GM19023 (cell line): ENCODE data around the gene MINDY4.

ENCODE experiments used
- ATAC-seq: cut with Tn5 transposase; IDR thresholded peaks from one replicate; pipeline ENCODE4 v1.9.1; 2021; ENCODE audit warnings: mild to moderate bottlenecking, moderate library complexity; ENCODE audit not compliant: unreplicated experiment

Gene MINDY4

GRCh38 chr7:30897770-30898169 lies 126.6 kb downstream of the MINDY4 start:
- ATAC-seq: no peak

GRCh38 chr7:30898411-30898810 lies 127.2 kb downstream of the MINDY4 start:
- no peak for ATAC-seq

DNA sequence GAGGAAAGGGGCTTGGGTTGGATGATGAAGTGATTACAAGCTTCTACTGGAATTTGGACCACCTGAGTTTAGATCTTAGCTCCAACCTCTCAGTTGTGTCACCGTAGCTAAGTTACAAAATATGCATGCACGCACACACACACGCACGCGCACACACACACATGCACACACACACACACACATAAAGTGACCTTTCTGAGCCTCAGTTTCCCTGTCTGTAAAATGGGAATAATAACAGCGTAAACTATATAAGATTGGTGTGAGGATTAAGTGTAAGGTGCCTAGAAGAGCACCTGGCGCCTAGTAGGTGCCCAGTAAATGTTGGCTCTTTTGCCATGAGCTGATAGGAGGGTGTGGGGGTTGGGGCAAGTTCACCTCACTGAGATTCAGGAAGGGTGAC lies 127.8 kb downstream of the MINDY4 start:
- ATAC-seq: no peak

DNA sequence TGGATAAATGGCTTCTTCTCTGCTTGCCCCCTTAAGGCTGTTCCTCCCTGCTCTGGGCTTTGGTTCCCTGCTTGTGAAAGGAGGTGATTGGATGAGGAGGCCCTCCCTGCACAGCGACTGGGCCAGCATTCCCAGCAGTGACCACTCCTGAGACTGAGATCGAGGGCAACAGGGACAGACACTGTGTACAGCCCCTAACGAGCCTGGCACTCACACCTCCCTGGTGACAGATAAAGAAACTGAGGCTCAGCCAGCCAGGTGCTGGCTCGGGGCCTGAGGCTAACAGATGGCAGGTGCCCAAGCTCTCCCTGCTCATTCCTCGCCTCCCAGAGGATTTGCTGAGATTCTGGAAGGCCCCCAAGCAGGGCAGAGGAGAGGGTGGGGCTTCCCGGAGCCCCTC lies 128.4 kb downstream of the MINDY4 start:
- no peak for ATAC-seq

GRCh38 chr7:30900053-30900452 lies 128.8 kb downstream of the MINDY4 start:
- ATAC-seq: no peak

GRCh38 chr7:30900803-30901362 lies 129.7 kb downstream of the MINDY4 start:
- no peak for ATAC-seq

GRCh38 chr7:30901856-30902255 lies 130.6 kb downstream of the MINDY4 start:
- no peak for ATAC-seq

DNA sequence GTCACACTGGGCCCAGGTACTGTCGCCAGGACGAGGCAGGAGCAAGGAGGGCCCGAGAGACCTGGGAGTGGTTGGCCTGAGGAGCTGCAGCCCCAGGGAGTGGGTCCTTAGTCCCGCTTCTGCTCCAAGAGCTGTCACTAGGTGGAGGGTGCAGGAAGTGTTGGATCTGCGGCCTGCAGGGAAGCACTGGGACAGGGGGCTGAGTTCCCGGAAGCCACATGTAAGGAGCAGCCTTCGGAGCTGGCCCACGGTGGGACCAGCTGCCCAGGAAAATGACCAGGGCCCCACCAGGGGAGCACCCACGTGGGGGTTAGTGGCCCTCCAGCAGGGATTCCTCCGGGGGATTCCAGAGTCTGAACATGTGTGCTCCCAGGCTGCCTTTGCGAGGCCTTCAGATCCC lies 131.2 kb downstream of the MINDY4 start:
- no peak for ATAC-seq

GRCh38 chr7:30903146-30903545 lies 131.9 kb downstream of the MINDY4 start:
- ATAC-seq: no peak

GRCh38 chr7:30904561-30904960 lies 133.3 kb downstream of the MINDY4 start:
- no peak for ATAC-seq

- no peak for ATAC-seq
These were observed 134.1 kb downstream of the MINDY4 start for GRCh38 chr7:30905078-30906012.

DNA sequence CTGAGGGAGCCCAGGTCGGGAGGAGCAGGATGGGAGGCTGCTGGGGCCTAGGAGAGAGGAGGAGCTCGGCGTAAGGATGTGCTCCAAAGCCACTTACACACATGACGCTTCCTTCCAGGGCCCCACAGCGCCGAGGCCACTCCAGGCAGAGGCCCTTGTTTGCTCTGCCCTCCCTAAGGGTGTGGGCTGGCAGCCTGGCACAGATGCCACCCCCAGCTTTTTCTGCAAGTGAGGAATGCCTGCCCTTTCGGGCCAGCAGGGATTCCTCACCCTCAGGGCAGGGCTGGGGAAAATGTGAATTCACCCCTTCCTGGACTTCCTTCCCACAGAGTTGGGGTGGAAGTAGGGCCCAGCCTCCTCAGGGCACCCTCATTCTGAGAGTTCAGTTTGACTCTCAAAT lies 134.8 kb downstream of the MINDY4 start:
- no peak for ATAC-seq

DNA sequence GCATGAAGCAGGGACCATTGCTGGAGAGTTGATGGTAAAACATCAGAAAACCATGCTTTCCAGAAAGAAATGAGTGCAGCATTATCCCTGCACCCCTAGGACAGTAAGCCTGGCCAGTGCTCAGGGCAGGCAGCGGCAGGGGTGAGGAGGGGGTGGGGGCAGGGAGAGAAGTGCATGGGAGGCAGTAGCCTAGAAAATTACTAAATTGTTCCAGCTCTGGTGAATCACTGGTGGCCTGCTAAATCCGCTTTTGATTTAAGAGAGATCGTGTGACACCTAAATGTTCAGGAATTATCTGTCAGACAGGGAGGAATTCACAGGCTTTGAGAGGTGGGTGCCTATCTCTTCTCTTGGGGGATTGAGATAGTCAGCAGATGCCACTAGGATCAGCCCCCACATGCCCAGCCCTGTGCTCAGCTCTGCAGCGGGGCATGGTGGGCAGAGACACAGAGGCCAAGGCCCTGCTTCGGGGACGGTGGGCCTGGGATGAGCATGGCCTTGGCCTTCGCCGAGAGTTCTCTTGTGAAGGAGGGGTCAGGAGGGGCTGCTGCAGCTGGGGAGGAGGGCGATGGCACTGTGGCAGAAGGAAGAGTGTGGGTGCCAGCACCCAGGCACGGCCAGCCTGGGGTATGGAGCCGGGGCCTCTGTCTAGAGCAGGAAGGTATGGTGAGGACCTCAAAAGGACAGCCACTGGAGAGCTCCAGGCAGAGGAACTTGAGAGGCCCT lies 135.5 kb downstream of the MINDY4 start:
- ATAC-seq: no peak

- no peak for ATAC-seq
These were observed 136.5 kb downstream of the MINDY4 start for GRCh38 chr7:30907527-30908267.

GRCh38 chr7:30908681-30909080 lies 137.5 kb downstream of the MINDY4 start:
- ATAC-seq: no peak

DNA sequence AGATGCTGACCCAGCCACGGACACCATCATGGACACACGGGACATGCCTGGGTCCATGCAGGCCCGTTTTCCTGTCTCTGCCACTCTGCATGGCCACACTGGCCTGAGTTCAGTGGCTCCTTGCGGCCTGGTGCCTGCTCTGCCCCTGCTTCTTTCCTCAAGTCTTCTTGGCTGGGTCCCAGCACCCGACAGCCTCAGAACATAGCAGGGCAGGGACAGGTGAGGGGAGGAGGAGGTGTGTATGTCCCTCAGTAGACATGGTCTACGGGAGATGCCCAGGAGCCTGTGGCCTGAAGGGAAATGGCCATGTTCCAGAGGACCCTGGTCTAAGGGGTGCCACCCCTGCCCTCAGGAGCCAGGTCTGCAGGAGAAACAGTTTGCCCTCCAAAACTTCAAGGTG lies 138.2 kb downstream of the MINDY4 start:
- no peak for ATAC-seq

DNA sequence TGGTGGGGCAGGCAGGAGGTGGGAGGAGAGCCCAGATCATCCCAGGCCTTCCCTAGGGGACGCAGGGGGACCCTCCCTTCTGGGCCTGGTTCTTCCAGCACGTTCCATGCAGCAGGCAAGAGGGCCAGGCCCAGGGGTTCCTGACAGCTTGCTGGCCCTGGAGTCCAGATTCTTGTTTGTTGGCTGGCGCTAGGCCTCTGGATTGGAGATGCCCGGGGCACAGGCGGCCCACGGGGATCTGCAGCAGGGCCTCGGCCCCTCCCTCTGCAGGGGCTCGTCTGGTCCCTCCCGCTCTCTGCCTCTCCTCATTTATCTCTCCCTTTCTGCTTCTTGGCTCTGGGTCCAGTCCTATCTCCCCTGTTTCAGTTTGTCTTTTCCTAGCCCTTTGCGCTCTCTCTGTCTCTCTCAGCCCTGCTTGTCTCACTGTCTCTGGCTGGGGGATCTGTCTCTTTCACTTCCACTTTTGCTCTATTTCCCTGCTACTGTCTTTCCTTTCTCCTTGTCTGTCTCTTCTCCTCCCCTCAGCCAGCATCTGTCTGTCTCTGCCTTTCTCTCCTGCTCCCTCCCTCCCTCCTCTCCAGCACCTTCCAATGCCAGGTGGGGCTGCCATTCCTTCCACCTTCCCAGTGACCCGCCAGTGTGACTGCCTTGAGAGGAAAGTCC lies 139.3 kb downstream of the MINDY4 start:
- ATAC-seq: no peak

DNA sequence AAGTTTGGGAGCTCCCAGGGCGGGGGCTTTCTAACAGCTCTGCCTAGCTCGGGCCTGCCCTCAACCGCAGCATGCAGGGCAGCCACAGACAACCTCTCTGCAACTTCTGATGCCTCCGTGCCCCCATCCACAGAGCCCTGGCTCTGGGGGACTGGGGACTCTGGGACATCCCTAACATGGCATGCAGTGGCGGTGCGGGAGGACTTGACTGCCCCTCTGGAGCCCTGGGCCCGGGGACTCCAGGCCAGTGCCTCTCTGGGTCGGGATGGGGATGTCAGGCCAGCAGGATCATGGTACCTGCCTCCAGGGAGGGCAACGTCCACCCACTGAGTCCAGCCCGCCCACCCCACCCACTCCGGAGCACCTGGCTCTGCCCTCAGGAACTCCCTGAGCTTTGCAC lies 139.9 kb downstream of the MINDY4 start:
- no peak for ATAC-seq

DNA sequence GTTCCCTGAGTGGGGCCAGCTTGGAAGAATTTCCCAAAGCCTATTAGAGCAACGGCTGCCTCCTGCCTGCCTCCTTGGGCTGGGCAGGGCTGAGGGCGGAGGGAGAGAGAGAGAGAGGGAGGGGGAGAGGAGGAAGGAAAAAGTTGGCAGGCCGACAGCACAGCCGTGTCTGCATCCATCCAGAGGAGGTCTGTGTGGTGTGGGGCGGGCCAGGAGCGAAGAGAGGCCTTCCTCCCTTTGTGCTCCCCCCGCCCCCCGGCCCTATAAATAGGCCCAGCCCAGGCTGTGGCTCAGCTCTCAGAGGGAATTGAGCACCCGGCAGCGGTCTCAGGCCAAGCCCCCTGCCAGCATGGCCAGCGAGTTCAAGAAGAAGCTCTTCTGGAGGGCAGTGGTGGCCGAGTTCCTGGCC lies 140.3 kb downstream of the MINDY4 start, which contains the start of gene AQP1:
TSS of gene AQP1 (plus strand) at position 293 of the 409 bp plus-strand sequence. CDS start at position 350, 57 bp downstream.
- no peak for ATAC-seq

DNA sequence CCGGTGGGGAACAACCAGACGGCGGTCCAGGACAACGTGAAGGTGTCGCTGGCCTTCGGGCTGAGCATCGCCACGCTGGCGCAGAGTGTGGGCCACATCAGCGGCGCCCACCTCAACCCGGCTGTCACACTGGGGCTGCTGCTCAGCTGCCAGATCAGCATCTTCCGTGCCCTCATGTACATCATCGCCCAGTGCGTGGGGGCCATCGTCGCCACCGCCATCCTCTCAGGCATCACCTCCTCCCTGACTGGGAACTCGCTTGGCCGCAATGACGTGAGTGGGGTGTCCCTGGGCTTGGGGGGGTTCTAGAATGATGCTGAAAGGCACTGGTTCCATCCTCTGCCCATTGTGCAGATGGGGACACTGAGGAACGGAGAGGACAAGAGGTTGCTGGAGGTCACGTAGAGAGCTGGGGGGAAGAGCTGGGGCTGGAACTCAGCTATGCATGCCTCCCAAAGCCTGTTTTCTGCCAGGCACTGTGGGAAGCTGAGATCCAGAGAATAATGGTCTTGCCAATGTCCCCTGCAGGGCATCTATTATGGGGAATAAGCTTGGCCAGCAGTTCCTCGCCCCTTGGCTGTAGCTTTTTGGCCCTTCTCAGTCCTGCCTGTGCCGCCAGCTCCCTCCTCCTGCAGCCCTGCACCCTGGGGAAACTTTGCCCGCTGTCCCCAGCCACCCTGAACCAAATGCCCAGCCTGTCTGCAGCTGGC lies 141.0 kb downstream of the MINDY4 start:
- no peak for ATAC-seq
